ENCODE results near the gene EXOC6B. TPM values are rescaled to one million over a fixed set of nuclear protein-coding genes. Genes with fewer than 3 reads are reported as not detected.
"Not testable (repeated sequence)": the region's sequence is repeated elsewhere in the genome, so short reads cannot be mapped to it uniquely, and the experiment has no call there.

Gene EXOC6B
- total RNA-seq, 2 donors from 2014 or later, result 48.2 to 65.4 TPM

DNA sequence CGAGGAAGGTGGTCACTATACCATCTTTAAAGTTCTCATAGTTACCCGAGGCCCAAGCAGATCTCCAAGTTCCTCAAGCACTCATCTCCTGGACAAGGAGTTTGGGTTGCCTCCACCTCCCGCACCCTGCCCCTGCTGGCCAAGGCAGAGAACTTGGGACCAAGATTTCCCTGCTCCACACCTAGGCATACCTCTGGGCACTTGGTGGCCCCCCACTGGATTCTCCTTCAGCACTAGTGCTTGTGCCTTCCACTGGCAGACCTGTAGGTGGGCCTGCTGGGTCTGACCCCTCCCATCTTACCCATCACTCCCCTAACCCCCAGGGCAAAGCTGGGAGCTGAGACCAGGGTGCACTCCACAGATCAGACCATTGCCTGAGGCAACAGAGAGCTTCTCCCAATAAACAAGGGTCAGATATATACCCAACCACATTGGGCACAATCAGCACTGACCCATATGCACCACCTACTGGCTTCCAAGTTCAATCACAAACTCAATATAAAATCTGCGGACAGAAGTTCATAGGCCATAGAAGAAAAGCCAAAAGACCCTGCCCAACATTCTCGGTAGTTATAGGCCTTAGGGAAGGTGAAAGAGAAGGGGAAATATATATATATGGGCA, 244.2 kb downstream of the EXOC6B start:
- no peak for DNase-seq (ENCODE audit: low spot score)
- intact Hi-C loops (cut with DNase I), result no loop called here

DNA sequence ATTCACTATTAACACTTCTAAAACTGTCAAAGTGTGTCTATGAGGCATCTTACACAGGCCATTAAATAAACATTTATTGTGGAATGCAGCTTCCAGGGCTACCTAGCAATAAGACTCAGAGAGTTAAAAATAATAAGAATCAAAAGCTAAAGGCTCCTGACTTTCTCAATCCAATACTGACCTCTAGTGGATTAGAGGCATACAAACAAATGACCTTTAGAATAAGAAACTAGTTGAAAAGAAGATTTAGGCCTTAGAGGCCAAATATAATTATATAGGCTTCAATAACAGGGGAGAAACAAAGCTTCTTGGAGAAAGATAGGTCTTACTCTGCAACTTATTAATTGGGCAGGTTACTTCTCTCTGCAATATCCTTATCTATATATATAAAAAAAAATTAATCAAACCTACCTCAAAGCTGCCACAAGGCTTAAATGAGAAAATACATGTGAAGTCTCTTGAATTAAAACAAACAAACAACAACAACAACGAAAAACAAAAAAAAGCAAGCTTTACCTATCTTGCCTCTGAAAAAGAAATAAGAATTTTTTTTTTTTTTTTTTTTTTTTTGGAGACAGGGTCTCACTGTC, 246.1 kb downstream of the EXOC6B start:
- intact Hi-C loops (cut with DNase I), result loop anchor here in 1 of 2 donors (10.0 kb wide), 1 partner anchor 425 kb away; no protein-coding TSS in a partner anchor

DNA sequence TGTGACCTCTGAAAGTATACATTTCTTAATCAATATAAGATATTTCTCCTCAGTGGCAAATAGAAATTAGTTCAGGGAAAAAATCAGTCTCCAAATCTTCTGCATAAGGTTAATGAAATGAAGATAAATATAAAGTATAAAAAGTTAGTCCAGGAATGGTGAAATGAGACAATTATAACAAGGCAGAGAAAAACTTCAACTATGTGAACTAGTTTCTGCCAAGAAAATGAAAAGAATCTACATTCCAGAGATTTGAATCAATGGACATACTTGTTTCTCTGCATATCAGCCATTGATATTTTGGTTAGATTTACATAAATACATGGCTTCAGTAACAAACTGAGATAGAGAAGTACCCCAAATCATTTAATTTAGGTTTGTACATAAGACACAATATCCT, 249.0 kb downstream of the EXOC6B start:
- intact Hi-C loops (cut with DNase I), result loop anchor here in 1 of 2 donors (10.0 kb wide), 1 partner anchor 422 kb away; no protein-coding TSS in a partner anchor
- DNase-seq (ENCODE audit: low spot score), result no peak

More for the DNA sequence above, 246.1 kb downstream of the EXOC6B start:
- DNase-seq (ENCODE audit: low spot score), result no peak

DNA sequence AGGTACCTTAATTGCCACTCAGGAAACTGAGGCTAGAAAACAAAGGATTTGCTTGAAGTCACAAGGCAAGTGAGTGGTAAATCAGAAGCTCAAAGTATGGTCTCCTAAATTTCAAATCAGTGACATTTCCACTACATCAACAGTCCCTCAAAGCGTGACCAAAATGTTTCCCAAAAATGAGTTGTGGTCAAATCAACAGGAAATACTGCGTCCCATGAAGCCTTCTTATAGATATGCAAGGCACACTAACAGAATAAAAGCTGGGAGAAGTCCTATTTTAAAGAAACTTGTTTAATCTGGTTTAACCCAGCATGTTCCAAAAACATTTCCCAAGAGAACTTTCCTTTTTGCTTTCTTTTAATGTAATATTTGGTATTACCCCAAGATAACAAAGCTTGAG, 249.4 kb downstream of the EXOC6B start:
- intact Hi-C loops (cut with DNase I), result loop anchor here in 1 of 2 donors (10.0 kb wide), 1 partner anchor 422 kb away; no protein-coding TSS in a partner anchor
- no peak for DNase-seq (ENCODE audit: low spot score)

DNA sequence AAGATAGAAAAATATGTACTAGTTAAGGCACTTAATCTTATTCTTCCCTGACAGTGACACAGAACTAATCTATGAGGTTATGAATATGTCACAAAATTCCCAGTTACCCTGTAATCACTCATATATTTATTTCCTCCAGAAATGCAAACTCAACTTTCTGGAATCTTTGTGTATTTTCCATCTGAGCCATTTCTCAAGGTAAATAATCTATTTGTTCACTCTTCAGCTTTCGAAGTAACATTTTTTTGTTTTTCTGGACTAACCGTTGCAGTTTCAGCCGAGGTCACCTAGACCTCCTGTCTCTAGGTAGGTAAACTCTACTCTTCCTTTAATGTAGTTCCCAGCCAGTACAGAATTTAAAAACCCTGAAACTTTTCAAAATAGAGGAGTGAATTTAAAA, 250.9 kb downstream of the EXOC6B start:
- DNase-seq (ENCODE audit: low spot score), result no peak
- intact Hi-C loops (cut with DNase I), result loop anchor here in 1 of 2 donors (10.0 kb wide), 1 partner anchor 420 kb away; no protein-coding TSS in a partner anchor

DNA sequence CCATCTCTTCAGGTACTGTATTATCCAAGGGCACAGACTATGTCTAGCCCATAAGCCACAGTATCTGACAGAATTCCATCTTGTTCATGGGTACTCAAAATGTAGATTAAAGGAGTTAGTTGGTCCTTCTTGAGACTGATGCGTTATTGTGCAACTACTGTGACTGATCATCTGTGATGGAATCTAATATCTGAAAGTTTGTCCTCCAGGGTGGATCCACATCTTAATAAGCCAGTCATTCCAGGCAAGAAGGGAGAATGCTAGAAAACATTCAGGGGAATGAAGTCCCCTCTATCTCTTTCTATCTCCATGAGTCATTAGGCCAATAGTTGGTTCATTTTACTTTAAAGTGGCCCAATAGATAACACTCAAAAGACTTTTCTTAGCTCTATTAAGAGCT, 252.6 kb downstream of the EXOC6B start:
- DNase-seq (ENCODE audit: low spot score), result no peak
- intact Hi-C loops (cut with DNase I), result loop anchor here in 1 of 2 donors (10.0 kb wide), 1 partner anchor 418 kb away; no protein-coding TSS in a partner anchor

DNA sequence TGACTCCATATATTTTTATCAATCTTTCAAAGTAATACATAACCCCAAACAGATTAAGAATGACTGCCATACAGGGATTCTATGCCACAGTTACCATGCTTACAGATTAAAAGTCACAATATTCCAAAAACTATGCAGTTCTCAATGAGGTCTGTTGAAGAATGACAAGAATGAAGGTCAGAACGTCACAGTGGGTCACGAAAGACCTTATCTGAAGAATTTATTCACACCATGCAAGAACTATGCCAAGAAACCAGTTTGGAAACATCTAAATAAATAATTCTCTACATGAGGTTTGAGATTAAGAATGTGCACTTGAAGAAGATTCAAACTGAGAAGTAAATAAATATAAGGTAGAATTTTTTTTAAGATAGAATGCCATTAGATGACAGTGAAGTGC, 253.3 kb downstream of the EXOC6B start:
- no peak for DNase-seq (ENCODE audit: low spot score)
- intact Hi-C loops (cut with DNase I), result loop anchor here in 1 of 2 donors (10.0 kb wide), 1 partner anchor 418 kb away; no protein-coding TSS in a partner anchor

DNA sequence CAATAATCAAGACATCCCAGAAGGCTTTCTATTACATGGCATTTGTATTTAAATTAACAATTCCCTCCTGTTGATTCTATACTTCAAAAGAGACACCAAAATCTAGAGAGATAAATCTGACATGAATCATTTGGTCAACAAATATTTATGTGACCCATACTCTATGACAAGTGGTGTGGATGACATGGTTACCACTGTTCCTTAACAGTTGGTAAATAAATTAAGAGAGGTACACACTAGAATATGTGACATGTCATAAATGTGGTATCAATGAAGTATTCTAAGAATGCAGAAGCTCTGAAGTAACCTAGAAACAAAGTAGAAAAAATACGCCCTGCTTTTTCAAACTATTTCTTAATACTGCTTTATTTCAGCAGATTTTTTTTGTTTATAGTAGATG, 255.4 kb downstream of the EXOC6B start:
- intact Hi-C loops (cut with DNase I), result loop anchor here in 1 of 2 donors (10.0 kb wide), 1 partner anchor 416 kb away; no protein-coding TSS in a partner anchor
- DNase-seq (ENCODE audit: low spot score), result no peak

DNA sequence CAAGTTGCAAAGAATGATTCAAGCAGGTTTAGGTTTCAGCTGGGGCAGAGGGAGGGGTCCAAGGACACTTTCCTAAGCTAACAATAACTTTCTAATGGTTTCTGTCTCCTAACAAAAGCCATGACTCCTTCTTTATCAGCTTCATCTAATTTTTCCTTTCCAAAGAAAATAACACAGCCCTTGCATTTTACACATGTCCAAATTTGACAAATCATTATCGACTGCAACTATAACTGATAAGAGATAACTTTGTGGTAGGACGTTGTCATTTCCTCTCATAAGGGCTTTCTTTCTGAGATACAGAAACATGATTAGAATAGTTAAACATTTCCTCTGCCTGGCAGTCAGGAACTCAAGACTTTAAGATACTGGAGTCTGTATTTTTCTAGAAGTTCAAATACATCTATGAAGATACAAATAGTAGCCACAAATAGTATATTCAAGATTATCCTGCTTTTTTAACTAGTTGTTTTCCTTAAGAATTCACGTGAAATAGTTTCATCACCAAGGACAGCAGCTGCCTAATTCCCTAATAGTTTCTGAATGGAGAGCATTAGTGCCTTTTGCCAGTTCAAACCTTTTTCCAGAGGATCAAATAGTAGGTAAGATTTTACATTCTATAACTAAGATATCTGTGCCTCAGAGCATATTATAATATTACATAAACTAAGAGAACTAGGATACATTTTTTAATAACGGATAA, 263.2 kb downstream of the EXOC6B start:
- no peak for DNase-seq (ENCODE audit: low spot score)

DNA sequence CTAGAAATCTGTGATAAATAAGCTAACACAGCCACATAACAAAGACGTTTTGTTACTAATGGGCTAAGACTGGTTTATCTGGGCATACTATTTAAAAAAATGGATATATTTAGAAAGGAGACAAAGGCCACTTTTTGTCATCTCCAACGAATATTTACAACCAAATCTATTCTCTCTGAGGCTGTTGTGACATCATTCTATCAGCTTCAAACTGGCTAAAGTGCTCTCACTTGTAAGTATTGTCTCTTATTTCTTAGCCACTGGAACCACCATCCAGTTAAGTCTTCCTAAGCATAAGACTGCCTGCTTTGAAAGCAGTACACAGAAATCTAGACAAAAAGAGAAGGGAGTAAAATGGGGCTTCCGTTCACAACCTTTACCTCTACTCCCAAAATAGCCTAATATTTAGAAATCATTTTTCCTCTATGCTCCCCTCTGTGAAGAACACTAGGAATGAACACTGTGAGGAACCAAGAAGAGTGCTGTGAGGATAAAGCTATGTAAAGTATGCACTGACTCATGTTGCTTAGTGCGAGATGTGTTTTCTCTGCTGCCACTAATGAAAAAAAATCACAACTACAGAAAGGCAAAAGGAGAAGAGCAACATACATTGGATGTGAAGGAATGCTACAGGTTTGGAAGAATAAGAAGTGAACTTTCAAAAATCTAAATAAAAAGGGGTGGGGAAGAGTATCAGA, 264.1 kb downstream of the EXOC6B start:
- intact Hi-C loops (cut with DNase I), result no loop called here
- no peak for DNase-seq (ENCODE audit: low spot score)

More for the DNA sequence above, 263.2 kb downstream of the EXOC6B start:
- intact Hi-C loops (cut with DNase I), result no loop called here

DNA sequence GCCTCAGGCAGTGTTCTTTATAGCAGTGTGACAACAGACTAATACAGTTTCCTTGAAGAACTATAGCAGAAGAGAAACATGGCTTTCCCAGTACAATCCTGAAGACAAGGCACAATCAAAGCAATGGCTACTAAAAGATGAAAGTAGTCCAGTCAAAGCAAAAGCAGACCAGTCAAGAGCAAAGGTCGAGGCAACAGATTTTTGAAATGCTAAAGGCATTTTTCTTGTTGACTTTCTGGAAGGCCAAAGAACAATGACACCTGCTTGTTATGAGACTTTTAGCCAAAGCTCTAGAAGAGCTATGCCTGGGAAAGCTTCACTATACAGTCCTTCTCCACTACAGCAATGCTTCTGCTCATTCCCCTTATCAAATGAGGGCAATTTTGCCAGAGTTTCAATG, 269.9 kb downstream of the EXOC6B start:
- intact Hi-C loops (cut with DNase I), result no loop called here
- DNase-seq (ENCODE audit: low spot score), result no peak

DNA sequence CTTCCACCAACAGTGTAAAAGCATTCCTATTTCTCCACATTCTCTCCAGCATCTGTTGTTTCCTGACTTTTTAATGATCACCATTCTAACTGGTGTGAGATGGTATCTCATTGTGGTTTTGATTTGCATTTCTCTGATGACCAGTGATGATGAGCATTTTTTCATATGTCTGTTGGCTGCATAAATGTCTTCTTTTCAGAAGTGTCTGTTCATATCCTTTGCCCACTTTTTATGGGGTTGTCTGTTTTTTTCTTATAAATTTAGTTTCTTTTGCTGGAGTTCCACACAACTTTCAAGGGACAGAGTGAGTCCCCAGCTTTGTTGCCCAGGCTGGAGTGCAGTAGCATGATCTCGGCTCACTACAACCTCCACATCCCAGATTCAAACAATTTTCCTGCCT, 270.5 kb downstream of the EXOC6B start:
- DNase-seq (ENCODE audit: low spot score); intact Hi-C loops (cut with DNase I): not testable (repeated sequence)

DNA sequence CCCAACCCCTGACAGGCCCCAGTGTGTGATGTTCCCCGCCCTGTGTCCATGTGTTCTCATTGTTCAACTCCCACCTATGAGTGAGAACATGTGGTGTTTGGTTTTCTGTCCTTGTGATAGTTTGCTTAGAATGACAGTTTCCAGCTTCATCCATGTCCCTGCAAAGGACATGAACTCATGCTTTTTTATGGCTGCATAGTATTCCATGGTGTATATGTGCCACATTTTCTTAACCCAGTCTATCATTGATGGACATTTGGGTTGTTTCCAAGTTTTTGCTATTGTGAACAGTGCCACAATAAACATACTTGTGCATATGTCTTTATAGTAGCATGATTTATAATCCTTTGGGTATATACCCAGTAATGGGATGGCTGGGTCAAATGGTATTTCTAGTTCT, 270.9 kb downstream of the EXOC6B start:
- intact Hi-C loops (cut with DNase I), result not testable (repeated sequence)

DNA sequence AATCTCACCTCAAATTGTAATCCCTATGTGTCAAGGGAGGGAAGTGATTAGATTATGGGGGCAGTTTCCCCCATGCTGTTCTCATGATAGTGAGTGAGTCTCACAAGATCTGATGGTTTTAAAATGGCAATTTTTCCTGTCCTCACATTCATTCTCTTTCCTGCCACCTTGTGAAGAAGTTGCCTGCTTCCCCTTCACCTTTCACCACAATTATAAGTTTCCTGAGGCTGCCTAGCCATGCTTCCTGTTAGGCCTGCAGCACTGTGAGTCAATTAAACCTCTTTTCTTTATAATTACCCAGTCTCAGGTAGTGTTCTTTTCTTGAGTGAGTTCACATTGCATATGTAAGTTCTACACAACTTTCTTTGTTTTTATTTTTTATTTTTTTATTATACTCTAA, 271.5 kb downstream of the EXOC6B start:
- no peak for DNase-seq (ENCODE audit: low spot score)
- intact Hi-C loops (cut with DNase I), result no loop called here

More for the DNA sequence above, 270.9 kb downstream of the EXOC6B start:
- DNase-seq (ENCODE audit: low spot score), result not testable (repeated sequence)

DNA sequence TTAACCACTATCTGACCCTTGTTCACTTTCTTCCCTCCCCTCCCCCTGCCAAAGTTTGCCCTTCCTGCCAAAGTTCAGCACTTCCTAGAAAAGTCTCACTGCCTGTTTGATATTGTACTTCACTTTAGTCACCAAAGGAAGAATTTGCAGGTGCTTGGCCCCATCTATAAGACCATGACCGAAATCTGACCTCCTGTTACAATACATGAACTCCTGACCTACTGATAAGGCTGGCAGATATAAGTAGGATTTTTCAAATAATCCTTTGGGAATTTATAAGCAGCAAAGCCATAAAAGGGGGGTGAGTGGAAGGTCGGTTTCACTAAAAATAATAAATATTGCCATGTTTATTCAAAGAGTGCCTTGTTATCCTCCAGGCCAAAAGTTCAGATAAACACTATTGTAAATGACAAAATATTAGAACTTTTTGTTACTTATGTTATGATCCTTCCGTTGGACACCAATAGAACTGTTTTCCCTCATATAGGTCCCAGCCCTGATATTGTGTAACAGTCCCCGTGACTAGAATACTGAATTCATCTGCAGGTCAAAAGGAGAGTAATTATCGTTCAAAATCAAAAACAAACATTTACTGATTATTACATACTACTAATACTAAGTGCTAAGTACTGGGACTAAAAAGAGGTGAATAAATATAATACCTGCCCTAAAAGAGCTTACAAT, 277.6 kb downstream of the EXOC6B start:
- DNase-seq (ENCODE audit: low spot score), result no peak
- intact Hi-C loops (cut with DNase I), result no loop called here

DNA sequence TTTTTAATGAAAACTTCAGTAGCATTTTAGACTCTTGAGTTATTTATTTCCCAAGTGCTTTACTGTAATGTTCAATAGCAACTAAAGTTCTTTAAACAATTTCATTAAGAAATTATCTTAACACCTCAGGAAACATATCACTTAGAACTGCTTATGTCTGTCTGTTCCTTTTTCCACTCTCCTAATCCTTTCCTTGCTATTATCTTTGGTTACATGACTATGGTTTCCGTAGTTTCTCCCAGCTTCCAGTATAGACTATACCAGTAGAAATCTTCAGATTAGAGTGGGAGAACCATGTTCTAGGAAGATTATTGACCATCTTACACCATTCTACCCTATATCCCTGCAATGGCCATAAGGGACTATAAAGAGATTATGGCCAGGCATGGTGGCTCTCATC, 280.0 kb downstream of the EXOC6B start:
- intact Hi-C loops (cut with DNase I), result no loop called here
- DNase-seq (ENCODE audit: low spot score), result no peak

DNA sequence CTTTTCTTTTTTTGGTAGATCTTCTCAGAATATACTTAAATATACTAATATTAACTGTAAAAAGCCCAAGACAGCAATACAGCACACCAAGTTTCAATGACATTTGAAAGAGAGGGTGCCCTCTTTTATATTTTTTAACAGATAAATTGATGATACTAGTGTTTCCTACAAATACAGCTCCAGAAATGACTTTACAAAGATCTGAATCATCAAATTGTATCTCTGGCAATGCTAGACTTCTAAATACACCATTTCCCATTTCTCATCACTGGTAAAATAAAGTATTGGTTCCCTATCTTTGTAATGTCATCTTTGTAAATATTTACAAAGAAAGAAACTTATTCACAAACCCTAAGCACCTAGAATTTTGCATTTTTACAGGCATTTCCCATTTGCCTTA, 281.3 kb downstream of the EXOC6B start:
- intact Hi-C loops (cut with DNase I), result no loop called here
- DNase-seq (ENCODE audit: low spot score), result no peak

DNA sequence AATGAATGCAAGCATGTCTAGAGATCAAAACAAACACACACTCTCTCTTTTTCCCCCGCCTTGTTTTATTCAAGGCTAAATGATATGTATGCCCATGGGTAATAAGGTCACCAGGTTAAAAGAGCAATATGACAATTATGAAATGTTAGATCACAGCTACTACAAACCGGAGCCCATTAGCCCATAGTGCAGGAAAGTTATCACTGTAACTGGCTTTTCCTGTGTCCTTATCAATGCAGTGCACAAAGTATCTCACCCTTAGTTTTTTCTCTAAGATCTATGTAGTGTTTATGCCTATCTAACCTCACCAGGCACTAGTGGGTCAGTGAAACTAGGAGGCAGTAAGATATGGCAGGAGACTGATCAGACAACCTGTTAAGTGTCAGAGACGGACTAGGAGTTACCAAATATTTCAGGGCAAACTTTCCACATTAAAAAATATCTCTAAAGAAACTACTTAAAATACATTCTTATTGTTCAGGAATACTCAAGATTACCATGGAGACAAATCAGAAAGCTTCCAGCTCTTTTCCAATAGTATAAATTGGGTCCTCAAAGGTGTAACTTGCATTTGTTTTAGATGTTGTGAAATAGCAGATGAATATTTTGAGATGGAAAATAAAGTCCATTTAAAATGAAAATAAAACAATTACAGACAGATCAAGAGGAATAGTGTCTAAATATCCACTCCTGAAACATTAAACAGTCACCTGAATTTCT, 282.2 kb downstream of the EXOC6B start:
- intact Hi-C loops (cut with DNase I), result no loop called here
- DNase-seq (ENCODE audit: low spot score), result no peak
